Mammary epithelial cell (primary cell): ENCODE data around the gene RDH8.

ENCODE experiments used
- EZH2 ChIP-seq: IDR thresholded peaks from 2 replicates; pipeline ENCODE4 v1.6.1; 2012; ENCODE audit warnings: low read length, inconsistent platforms, borderline replicate concordance
- TF ChIP-seq, protein P1 (sequence below), 2 donors: IDR thresholded peaks in 1 of 2; conservative IDR thresholded peaks in 1 of 2; 2 replicates each; pipeline ENCODE4 v1.5.1; 2011 to 2012; ENCODE audit warnings: inconsistent platforms in 2 of 2, low read length in 2 of 2, mild to moderate bottlenecking in 2 of 2, control low read depth in 1 of 2, low read depth in 1 of 2; ENCODE audit not compliant: insufficient read depth in 1 of 2; ENCODE audit errors: extremely low read depth in 1 of 2

DNA sequence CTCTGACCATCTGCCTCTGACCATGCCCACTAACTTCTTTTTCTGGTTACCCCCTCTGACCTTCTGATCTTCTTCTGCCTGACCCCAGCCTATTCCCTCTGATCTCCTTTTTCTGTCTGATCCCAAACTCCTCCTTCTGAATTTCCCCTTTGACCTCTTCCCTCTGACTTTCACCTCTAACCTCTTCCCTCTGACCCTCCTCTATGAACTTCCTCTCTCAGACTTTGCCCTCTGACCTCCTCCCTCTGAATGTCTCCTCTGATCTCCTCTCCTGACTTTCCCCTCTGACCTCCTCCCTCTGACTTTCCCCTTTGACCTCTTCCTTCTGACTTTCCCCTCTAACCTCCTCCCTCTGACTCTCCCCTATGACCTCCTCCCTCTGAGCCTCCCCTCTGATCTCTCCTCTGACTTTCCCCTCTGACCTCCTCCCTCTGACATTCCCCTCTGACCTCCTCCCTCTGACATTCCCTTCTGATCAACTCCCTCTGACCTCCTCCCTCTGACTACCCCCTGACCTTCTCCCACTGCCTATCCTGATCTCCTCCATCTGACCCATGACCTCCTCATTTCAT is 6.4 kb upstream of the RDH8 start:
- TF ChIP-seq, protein P1, sequence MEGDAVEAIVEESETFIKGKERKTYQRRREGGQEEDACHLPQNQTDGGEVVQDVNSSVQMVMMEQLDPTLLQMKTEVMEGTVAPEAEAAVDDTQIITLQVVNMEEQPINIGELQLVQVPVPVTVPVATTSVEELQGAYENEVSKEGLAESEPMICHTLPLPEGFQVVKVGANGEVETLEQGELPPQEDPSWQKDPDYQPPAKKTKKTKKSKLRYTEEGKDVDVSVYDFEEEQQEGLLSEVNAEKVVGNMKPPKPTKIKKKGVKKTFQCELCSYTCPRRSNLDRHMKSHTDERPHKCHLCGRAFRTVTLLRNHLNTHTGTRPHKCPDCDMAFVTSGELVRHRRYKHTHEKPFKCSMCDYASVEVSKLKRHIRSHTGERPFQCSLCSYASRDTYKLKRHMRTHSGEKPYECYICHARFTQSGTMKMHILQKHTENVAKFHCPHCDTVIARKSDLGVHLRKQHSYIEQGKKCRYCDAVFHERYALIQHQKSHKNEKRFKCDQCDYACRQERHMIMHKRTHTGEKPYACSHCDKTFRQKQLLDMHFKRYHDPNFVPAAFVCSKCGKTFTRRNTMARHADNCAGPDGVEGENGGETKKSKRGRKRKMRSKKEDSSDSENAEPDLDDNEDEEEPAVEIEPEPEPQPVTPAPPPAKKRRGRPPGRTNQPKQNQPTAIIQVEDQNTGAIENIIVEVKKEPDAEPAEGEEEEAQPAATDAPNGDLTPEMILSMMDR (conservative IDR thresholded peaks at IDR 0.05 in 1 of 2, IDR thresholded peaks at IDR 0.05 in 1 of 2; ENCODE audit: extremely low read depth in 1 of 2, insufficient read depth in 1 of 2, low read depth in 1 of 2, low read length in 2 of 2) = no peak
- TF ChIP-seq EZH2 = no peak
